Left lung (tissue), 10 donors: ENCODE measurements around the gene MAGED4B. TPM values are rescaled to one million over a fixed set of nuclear protein-coding genes. Genes with fewer than 3 reads are reported as not detected.

Experiments
- ATAC-seq: fragments of 200-7000 bp; cut with Tn5 transposase; one replicate; pipeline ENCODE4 v1.9.1; 2020; ENCODE audit warnings: moderate library complexity
- DNase-seq, 4 donors: peaks; one replicate each; pipeline ENCODE4 v3.0.0-alpha.2; 2013 to 2020
- H3K27ac ChIP-seq, 2 donors: fragments of 200-600 bp; sonication (generic) in 1 of 2; one replicate each; pipeline versions ENCODE4 v1.5.0 to v1.8.0; 2020 to 2021
- H3K27me3 ChIP-seq, 2 donors: fragments of 200-600 bp; sonication (generic) in 1 of 2; one replicate each; pipeline versions ENCODE4 v1.5.0 to v1.8.0; 2020 to 2021
- H3K36me3 ChIP-seq, 2 donors: fragments of 200-600 bp; sonication (generic) in 1 of 2; one replicate each; pipeline versions ENCODE4 v1.5.0 to v1.8.0; 2020 to 2021
- H3K4me1 ChIP-seq, 2 donors: fragments of 200-600 bp; one replicate each; pipeline ENCODE4 v1.8.0; 2021
- H3K4me3 ChIP-seq, 2 donors: fragments of 200-600 bp; sonication (generic) in 1 of 2; one replicate each; pipeline versions ENCODE4 v1.5.0 to v1.8.0; 2020 to 2021; ENCODE audit warnings: mild to moderate bottlenecking in 1 of 2
- H3K9me3 ChIP-seq, 2 donors: fragments of 200-600 bp; sonication (generic) in 1 of 2; one replicate each; pipeline versions ENCODE4 v1.5.0 to v1.8.0; 2020 to 2021
- CTCF ChIP-seq, 2 donors: fragments of 200-600 bp; sonication (generic) in 1 of 2; IDR thresholded peaks; one replicate each; pipeline versions ENCODE4 v1.5.0 to v1.8.0; 2021; ENCODE audit warnings: antibody characterized with exemption in 2 of 2
- intact Hi-C, 2 donors: fragments of 100-400 bp; cut with DNase I; formaldehyde crosslinking; loops; one replicate each; pipeline versions ENCODE4 v1.11.2 to v1.14.2; 2022
- polyA plus RNA-seq, 6 donors: library from polyadenylated mRNA; unstranded; fragments of 120-200 nt; gene quantifications; one replicate each; pipeline ENCODE4 v1.2.1, GENCODE V29; 2013; ENCODE audit not compliant: insufficient read length in 6 of 6
- total RNA-seq, 2 donors: library from RNA; stranded (reverse); fragmentation: NEBNext Ultra II Directional; extraction: Animal tissue kit (Norgen Biotek cat#: 25700); gene quantifications; one replicate each; pipeline ENCODE4 v1.2.1, GENCODE V29; 2021
- donor health status: DM: no; HTN: yes; CAD: no.
- donor health status: DM: no; HTN: no; CAD: no.

Gene MAGED4B
- total and polyA plus RNA-seq, 8 donors: 6.2 to 98.9 (median 76.2) TPM

GRCh38 chrX:52034211-52034610, 34.8 kb downstream of the MAGED4B start:
- intact Hi-C loops: no loop called here
- Histone ChIP-seq H3K9me3 (no peaks in the 10 kb centered on the region), H3K36me3 (no peaks in the 10 kb centered on the region), H3K4me3 (no peak overlapping the region), H3K27ac (no peak overlapping the region), H3K4me1 (no peaks in the 10 kb centered on the region), H3K27me3 (no peaks in the 10 kb centered on the region)
- DNase-seq: no peak
- no peak for ATAC-seq
- no peak for TF ChIP-seq CTCF (IDR thresholded peaks at IDR 0.05)

- Histone ChIP-seq H3K4me3 (no peak overlapping the region), H3K9me3 (no peaks in the 10 kb centered on the region), H3K36me3 (no peaks in the 10 kb centered on the region), H3K27ac (no peak overlapping the region), H3K27me3 (no peaks in the 10 kb centered on the region), H3K4me1 (no peaks in the 10 kb centered on the region)
- no peak for DNase-seq
- intact Hi-C loops: no loop called here
- no peak for ATAC-seq
- no peak for TF ChIP-seq CTCF (IDR thresholded peaks at IDR 0.05)
These were observed 37.6 kb downstream of the MAGED4B start for GRCh38 chrX:52031371-52031770.

- no peaks in the 10 kb centered on the region for H3K36me3 ChIP-seq
- H3K4me1 ChIP-seq: no peaks in the 10 kb centered on the region
- no peak overlapping the region for H3K27ac ChIP-seq
- no peak for ATAC-seq
- DNase-seq: no peak
- no peak overlapping the region for H3K4me3 ChIP-seq
- intact Hi-C loops: no loop called here
- no peaks in the 10 kb centered on the region for H3K9me3 ChIP-seq
- peaks cover 0 to 3% of the 10 kb centered on the region in 2 donors for H3K27me3 ChIP-seq
- TF ChIP-seq CTCF (IDR thresholded peaks at IDR 0.05): no peak
These were observed 53.2 kb downstream of the MAGED4B start for GRCh38 chrX:52015794-52016193.

Other genes with a start within 250 kb of the MAGED4B start
- gene MAGED1, start 175.6 kb downstream of the MAGED4B start, total RNA-seq: 100 to 1,000 TPM; 132 to 205 TPM
- gene MAGED1, start 175.6 kb downstream of the MAGED4B start, polyA plus RNA-seq: 100 to 1,000 TPM; 281 to 375 (median 309) TPM
- gene MAGED4, start 115.7 kb upstream of the MAGED4B start, total RNA-seq: 10 to 100 TPM in 1 of 2 donors, 1 to 10 TPM in 1; 7.0 to 18.3 TPM
- 10 to 100 TPM; 24.4 to 58.7 (median 32.7) TPM for gene MAGED4, start 115.7 kb upstream of the MAGED4B start, polyA plus RNA-seq